Parathyroid adenoma (tissue), 2 donors: ENCODE measurements around the gene MAN1B1.

Experiments used
- H2AFZ ChIP-seq: fragments of 300-600 bp; sonication (generic); one replicate; pipeline ENCODE4 v1.7.0; 2017; ENCODE audit warnings: antibody characterized with exemption, mild to moderate bottlenecking
- H3K27ac ChIP-seq: fragments of 300-600 bp; sonication (generic); one replicate; pipeline ENCODE4 v1.7.0; 2017
- H3K27me3 ChIP-seq: fragments of 300-600 bp; sonication (generic); one replicate; pipeline ENCODE4 v1.7.0; 2017; ENCODE audit warnings: low read length; ENCODE audit not compliant: control insufficient read depth, insufficient read depth
- H3K36me3 ChIP-seq: fragments of 300-600 bp; sonication (generic); one replicate; pipeline ENCODE4 v1.7.0; 2017; ENCODE audit warnings: low read length; ENCODE audit not compliant: control insufficient read depth, insufficient read depth
- H3K4me1 ChIP-seq: fragments of 300-600 bp; sonication (generic); one replicate; pipeline ENCODE4 v1.7.0; 2017; ENCODE audit warnings: control low read depth
- H3K4me2 ChIP-seq: fragments of 300-600 bp; sonication (generic); one replicate; pipeline ENCODE4 v1.7.0; 2017; ENCODE audit warnings: low read length
- H3K4me3 ChIP-seq: fragments of 300-600 bp; sonication (generic); one replicate; pipeline ENCODE4 v1.7.0; 2017; ENCODE audit warnings: low read depth, low read length
- H3K79me2 ChIP-seq: fragments of 300-600 bp; sonication (generic); one replicate; pipeline ENCODE4 v1.7.0; 2017; ENCODE audit warnings: control low read depth
- H3K9ac ChIP-seq: fragments of 300-600 bp; sonication (generic); one replicate; pipeline ENCODE4 v1.7.0; 2017; ENCODE audit warnings: mild to moderate bottlenecking
- H3K9me3 ChIP-seq: fragments of 300-600 bp; sonication (generic); one replicate; pipeline ENCODE4 v1.7.0; 2017; ENCODE audit warnings: low read length; ENCODE audit not compliant: control insufficient read depth
- TF ChIP-seq, protein P1 (sequence below): fragments of 300-600 bp; sonication (generic); IDR thresholded peaks from one replicate; pipeline ENCODE4 v1.7.0; 2017; ENCODE audit warnings: antibody characterized with exemption, mild to moderate bottlenecking
- donor health status: primary hyperparathyroidism.

The MAN1B1 gene

DNA sequence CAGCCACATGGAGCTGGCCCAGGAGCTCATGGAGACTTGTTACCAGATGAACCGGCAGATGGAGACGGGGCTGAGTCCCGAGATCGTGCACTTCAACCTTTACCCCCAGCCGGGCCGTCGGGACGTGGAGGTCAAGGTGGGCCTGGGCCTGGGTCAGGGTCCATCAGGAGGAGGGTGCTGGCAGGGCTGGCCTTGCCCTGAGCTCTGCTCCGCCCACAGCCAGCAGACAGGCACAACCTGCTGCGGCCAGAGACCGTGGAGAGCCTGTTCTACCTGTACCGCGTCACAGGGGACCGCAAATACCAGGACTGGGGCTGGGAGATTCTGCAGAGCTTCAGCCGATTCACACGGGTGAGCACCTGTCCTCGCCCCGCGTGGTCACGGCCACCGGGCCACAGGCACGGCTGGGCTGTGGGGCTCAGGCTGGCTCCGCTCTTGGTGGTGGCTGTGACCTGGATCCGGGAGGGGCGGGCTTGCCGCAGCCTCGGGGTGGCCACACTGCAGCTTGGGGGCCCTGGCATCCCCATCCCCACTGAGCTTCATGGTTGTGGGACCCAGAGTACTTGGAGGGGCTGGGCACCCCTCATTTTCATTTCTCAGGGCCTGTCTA is 20.6 kb downstream of the MAN1B1 start:
- no peak overlapping the region for H2AFZ ChIP-seq
- H3K36me3 ChIP-seq = no peaks in the 10 kb centered on the region
- H3K4me1 ChIP-seq = no peaks in the 10 kb centered on the region

GRCh38 chr9:137107982-137108381 is 21.2 kb downstream of the MAN1B1 start:
- no peaks in the 10 kb centered on the region for H3K27me3 ChIP-seq
- no peak overlapping the region for H2AFZ ChIP-seq
- H3K79me2 ChIP-seq = no peaks in the 10 kb centered on the region
- H3K4me2 ChIP-seq = no peak overlapping the region
- H3K9me3 ChIP-seq = no peaks in the 10 kb centered on the region
- no peak overlapping the region for H3K27ac ChIP-seq
- no peak overlapping the region for H3K4me3 ChIP-seq
- no peaks in the 10 kb centered on the region for H3K4me1 ChIP-seq
- H3K9ac ChIP-seq = no peak overlapping the region
- TF ChIP-seq, protein P1, sequence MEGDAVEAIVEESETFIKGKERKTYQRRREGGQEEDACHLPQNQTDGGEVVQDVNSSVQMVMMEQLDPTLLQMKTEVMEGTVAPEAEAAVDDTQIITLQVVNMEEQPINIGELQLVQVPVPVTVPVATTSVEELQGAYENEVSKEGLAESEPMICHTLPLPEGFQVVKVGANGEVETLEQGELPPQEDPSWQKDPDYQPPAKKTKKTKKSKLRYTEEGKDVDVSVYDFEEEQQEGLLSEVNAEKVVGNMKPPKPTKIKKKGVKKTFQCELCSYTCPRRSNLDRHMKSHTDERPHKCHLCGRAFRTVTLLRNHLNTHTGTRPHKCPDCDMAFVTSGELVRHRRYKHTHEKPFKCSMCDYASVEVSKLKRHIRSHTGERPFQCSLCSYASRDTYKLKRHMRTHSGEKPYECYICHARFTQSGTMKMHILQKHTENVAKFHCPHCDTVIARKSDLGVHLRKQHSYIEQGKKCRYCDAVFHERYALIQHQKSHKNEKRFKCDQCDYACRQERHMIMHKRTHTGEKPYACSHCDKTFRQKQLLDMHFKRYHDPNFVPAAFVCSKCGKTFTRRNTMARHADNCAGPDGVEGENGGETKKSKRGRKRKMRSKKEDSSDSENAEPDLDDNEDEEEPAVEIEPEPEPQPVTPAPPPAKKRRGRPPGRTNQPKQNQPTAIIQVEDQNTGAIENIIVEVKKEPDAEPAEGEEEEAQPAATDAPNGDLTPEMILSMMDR = no peak
- H3K36me3 ChIP-seq = no peaks in the 10 kb centered on the region

More for the DNA sequence above, 20.6 kb downstream of the MAN1B1 start:
- H3K27me3 ChIP-seq = no peaks in the 10 kb centered on the region
- H3K4me2 ChIP-seq = no peak overlapping the region
- no peaks in the 10 kb centered on the region for H3K9me3 ChIP-seq
- TF ChIP-seq, protein P1 = no peak
- H3K27ac ChIP-seq = no peak overlapping the region
- no peak overlapping the region for H3K9ac ChIP-seq
- no peaks in the 10 kb centered on the region for H3K79me2 ChIP-seq
- H3K4me3 ChIP-seq = no peak overlapping the region

- no peaks in the 10 kb centered on the region for H3K36me3 ChIP-seq
- no peaks in the 10 kb centered on the region for H3K4me1 ChIP-seq
- H3K27me3 ChIP-seq = no peaks in the 10 kb centered on the region
- TF ChIP-seq, protein P1 = no peak
- H3K4me2 ChIP-seq = no peak overlapping the region
- no peaks in the 10 kb centered on the region for H3K9me3 ChIP-seq
- H3K4me3 ChIP-seq = no peak overlapping the region
- H3K79me2 ChIP-seq = no peaks in the 10 kb centered on the region
- H3K9ac ChIP-seq = no peak overlapping the region
- no peak overlapping the region for H3K27ac ChIP-seq
- H2AFZ ChIP-seq = no peak overlapping the region
Measured at GRCh38 chr9:137108608-137109249, 21.9 kb downstream of the MAN1B1 start.

- Histone ChIP-seq H3K4me2 (no peak overlapping the region), H3K27me3 (no peaks in the 10 kb centered on the region), H3K4me3 (no peak overlapping the region), H3K79me2 (no peaks in the 10 kb centered on the region), H3K9me3 (no peaks in the 10 kb centered on the region), H2AFZ (no peak overlapping the region), H3K4me1 (no peaks in the 10 kb centered on the region), H3K27ac (no peak overlapping the region), H3K36me3 (no peaks in the 10 kb centered on the region), H3K9ac (no peak overlapping the region)
- TF ChIP-seq, protein P1 = no peak
Measured at GRCh38 chr9:137109250-137110146, 22.7 kb downstream of the MAN1B1 start.
